IPS DF 19.7 (cell line): Measurements from ENCODE around the gene RSPH3.
"Not testable (repeated sequence)": the region's sequence is repeated elsewhere in the genome, so short reads cannot be mapped to it uniquely, and the experiment has no call there.

ENCODE experiments used
- DNase-seq: peaks from one replicate; pipeline ENCODE4 v3.0.0-alpha.2; 2013; ENCODE audit warnings: low read depth, low spot score

RSPH3 gene

DNA sequence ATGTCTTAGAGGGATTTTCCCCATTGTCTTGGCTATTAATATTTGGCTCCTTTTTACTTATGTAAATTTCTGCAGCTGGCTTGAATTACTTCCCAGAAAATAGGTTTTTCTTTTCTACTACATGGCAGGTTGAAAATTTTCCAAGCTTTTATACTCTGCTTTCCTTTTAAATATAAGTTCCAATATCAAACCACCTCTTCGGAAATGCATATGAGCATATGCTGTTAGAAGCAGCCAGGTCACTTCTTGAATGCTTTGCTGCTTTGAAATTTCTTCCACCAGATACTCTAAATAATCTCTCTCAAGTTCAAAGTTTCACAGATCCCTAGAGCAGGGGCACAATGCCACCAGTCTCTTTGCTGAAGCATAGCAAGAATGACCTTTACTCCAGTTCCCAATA lies 25.2 kb upstream of the RSPH3 start:
- DNase-seq: not testable (repeated sequence)

- DNase-seq: no peak
Measured at GRCh38 chr6:159023893-159024292, 23.9 kb upstream of the RSPH3 start.

DNA sequence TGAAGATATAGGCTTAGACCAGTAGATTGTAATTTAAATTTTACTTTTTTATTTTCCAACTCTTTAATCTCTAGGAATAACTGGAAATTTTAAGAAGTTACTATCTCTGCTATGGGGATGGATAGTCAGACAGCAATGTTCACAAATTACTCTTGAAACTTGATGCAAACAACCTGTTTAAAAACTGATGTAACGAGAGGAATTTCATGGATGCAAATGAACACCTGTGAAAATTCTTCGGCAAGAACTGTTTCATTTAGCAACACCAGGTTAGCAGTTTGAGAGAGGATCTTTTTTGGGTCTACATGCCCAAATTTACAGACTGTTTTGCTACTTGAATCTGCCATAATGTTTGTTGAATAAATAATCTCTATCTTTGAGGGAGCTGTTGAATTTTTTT lies 20.0 kb upstream of the RSPH3 start:
- no peak for DNase-seq

DNA sequence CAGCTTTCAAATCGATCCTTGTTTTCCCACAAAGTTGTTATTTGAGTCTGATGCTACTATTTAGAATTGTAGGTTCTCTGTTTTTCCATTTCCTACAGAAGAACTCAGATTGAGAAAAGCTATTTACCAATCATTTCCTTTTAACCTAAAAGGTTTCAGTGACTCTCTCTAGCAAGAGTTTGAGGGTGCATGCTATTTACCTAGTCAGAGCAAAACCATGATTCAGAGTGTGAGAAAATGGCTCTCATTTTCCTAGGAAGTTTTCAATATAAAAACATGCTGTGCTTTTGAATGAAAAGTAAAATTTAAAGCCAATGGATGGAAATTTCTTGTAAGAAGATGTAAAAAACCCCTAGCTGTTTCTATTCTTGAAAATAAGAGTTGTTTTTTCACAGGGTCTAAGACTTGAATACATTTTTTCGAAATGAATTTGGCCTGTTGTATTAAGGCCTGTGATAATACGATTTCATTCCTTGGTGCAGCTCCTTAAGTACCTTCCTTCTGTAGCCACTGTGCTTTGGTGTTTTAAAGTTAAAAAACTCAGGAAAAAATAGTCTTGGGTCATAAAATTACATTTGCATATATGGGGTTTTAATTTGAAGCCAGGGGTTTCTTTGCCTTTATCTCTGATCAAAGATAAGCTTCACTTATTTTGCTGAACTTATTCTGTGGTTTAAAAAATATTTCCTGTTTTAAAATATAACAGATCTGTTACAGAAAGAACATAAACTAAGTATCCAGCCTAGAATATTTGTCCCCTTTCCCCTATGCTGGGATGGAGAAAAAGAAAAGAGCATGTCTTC lies 18.0 kb upstream of the RSPH3 start:
- no peak for DNase-seq

DNA sequence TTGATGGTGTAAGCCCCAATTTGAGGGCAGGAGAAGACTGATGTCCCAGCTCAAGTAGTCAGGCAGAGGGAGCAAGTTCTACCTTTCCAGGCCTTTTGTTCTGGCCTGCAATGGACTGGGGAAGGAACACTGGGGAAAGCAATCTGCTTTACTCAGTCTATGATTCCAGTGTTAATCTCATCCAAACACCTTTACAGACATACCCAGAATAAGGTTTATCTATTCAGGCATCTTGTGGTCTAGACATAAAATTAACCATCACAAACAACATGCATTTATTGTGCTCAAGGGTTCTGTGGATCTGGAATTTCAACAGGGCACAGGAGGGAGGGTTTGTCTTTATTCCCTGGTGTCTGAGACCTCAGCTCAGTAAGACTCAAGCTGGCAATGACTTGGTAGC lies 14.4 kb upstream of the RSPH3 start:
- DNase-seq: no peak

DNA sequence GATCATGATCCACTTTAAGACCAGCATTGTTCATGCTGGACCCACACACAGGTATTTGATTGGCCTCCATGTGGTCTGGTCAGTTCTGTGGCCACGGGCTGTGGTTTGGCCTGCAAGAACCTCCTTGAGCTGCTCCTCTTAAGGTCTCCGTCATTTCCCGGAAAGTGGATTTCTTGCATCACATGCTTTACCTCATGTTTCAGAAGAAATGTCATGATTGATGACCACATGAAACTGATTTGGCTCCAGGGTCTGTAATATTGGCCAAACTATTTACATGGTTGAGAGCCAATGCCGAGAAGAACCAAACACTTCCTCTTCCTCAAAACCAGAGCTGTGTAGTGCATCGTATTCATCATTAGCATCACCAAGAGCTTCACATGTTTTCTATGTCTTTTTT lies 13.2 kb upstream of the RSPH3 start:
- no peak for DNase-seq

DNA sequence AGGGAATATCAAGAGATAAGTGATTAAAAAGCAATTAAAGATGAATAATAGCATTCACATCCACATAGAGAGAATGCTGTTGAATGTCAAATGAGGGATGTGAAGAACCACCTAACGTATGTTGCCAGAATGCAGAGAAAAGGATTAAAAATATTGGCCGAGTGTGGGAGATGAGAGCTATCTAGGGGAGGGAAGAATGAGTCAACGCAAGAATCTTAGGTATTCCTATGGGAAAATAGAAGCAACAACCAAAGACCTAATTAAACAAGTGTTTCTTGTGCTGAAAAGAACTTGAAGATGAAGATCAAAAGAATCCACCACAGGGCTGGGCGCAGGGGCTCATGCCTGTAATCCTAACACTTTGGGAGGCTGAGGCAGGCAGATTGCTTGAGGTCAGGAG lies 12.2 kb upstream of the RSPH3 start:
- no peak for DNase-seq

GRCh38 chr6:159010037-159010612 lies 10.1 kb upstream of the RSPH3 start:
- DNase-seq: not testable (repeated sequence)

DNA sequence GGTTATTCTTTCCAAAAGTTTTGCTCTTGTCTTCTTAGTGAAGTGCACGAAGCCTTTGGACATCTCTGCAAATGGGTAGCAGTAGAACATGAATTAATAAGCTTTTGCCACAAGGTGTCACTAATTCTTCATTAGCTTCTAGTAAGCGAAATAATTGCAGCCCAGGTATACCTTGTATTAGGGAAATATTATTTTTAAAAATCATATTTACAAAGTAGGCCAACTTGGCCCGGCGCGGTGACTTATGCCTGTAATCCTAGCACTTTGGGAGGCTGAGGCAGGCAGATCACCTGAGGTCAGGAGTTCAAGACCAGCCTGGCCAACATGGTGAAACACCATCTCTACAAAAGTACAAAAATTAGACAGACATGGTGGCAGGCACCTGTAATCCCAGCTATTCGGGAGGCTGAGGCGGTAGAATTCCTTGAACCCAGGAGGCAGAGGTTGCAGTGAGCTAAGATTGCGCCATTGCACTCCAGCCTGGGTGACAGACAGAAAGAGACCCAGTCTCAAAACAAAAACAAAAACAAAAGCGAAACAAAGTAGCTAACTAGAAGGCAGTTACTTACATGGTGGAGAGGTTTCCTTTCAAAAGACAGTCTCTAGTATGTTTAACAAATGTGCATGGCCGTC lies 8.8 kb upstream of the RSPH3 start:
- DNase-seq: no peak

- no peak for DNase-seq
Measured at GRCh38 chr6:159007510-159007909, 7.5 kb upstream of the RSPH3 start.

GRCh38 chr6:159005436-159005835 lies 5.4 kb upstream of the RSPH3 start:
- DNase-seq: no peak

DNA sequence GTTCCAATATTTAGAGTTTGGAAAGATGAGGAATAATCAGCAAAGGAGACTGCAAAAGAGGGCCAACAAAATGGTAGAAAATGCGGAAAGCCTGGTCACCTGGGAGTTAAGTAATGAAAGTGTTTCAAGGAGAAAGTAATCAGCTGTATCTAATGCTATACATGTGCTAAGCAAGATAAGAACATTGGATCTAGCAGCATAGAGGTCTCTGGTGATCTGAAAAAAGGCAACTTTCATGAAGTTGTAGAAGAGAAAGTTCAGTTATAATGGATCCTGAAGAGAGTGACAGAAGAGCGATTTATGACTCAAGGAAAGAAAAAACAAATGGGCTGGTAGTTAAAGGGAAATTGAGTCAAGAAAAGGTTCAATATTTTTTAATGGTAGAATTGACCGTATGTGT lies 4.6 kb upstream of the RSPH3 start:
- DNase-seq: no peak

- DNase-seq: no peak
Measured at GRCh38 chr6:159002432-159003155, 2.6 kb upstream of the RSPH3 start.

DNA sequence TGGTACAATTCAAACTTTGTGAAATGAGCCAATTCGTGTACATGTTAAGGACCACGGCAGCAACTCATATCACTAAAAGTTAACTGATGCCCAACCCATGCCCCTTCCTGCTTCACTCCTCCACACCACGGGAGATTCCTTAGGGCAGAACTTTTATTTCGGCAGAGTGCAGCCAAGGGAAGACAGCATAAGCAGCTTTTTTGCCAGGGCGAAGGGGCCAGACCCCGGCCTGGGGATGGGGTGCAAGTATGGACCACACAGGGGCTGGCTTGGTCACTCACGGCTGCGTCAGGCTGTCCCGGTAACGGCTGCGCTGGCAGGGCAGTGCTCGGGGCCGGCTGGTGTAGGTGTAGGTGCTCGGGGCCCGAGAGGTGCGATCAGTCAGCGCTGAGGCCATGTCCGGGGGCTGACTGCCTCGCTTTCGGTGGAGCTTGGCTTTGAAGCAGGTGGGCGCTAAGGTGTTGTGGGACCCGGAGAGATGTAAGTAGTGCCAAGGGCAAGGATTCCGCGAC lies 792 bp downstream of the RSPH3 start:
- no peak for DNase-seq

DNA sequence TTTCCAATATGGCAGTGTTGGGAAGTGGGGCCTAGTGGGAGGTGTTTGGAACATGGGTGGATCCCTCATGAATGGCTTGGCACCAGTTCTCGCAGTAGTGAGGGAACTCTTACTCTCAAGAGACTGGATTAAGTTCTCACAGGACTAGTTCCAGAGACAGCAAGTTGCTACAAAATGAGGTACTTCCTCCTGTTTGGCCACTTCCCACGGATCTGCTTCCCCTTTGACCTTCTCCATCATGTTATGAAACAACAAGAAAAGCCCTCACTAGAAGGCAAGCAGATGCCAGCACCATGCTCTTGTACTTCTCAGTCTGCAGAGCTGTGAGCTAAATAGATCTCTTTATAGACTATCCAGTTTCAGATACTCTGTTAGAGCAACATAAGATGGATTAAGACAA lies 3.1 kb downstream of the RSPH3 start:
- no peak for DNase-seq

GRCh38 chr6:158993639-158994038 lies 6.4 kb downstream of the RSPH3 start:
- no peak for DNase-seq

GRCh38 chr6:158991017-158991723 lies 8.8 kb downstream of the RSPH3 start:
- peak; percentile 40 for DNase-seq

DNA sequence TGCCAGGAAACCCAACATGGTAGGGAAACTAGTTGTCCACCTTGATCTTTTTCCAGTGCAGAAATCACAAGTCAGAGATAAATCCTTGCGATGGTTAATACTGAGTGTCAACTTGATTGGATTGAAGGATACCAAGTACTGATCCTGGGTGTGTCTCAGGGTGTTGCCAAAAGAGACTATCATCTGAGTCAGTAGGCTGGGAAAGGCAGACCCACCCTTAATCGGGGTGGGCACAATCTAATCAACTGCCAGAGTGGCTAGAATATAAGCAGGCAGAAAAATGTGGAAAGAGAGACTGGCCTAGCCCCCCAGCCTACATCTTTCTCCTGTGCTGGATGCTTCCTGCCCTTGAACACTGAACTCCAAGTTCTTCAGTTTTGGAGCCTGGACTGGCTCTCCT lies 10.3 kb downstream of the RSPH3 start:
- not testable (repeated sequence) for DNase-seq

GRCh38 chr6:158988477-158988876 lies 11.5 kb downstream of the RSPH3 start:
- no peak for DNase-seq

DNA sequence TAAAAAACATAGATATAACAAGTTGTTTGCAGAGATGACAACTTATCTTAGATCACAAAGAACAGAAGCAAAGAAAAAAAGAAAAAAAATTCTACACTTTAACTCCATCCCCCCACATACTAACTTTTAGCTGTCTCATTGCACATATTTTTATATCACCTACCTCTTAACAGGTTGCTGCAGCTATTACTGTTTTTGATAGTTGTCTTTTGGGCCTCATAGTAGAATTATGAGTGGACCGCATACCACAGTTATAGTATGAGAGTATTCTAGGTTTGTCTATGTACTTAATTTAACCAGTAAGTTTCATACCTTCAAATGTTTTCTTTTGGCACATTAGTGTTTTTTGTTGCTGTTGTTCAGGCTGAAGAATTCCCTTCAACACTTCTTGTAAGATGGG lies 12.3 kb downstream of the RSPH3 start:
- no peak for DNase-seq

GRCh38 chr6:158978757-158979156 lies 21.2 kb downstream of the RSPH3 start:
- DNase-seq: no peak

DNA sequence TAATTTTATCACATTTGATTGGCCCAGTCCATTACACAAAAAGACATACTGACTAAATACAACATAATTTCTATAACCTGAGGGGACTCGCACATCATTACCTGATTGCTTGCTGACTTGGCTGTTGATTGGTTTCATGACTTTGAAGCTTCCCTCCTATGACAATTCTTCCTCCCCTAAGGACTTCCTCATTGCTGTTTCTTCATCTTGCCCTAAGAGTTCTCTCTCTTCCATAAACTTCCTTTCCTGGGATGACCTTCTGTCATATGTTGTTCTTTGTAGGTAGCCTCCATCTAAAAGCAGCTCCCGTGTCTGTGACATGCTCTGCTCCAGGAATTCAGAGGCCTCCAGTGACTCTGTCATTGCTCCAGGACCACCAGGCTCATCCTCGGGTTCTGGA lies 22.6 kb downstream of the RSPH3 start:
- no peak for DNase-seq
